Caco-2 (cell line): ENCODE data around the gene CACNA1A. TPM values are rescaled to one million over a fixed set of nuclear protein-coding genes. Genes with fewer than 3 reads are reported as not detected.

Experiments used
- BruUV-seq: library from RNA; stranded (reverse); fragments of 400-500 nt; replicated peaks from 2 replicates; lab custom pipeline; 2021; lab: Mats Ljungman, UMichigan
- CTCF ChIA-PET: fragments of 300-600 bp; sonication (Branson Sonifier 250); formaldehyde crosslinking; loops from one replicate; lab custom pipeline; 2022; ENCODE audit warnings: antibody characterized with exemption; lab: Charles Lee
- POLR2A ChIA-PET: fragments of 300-600 bp; sonication (Branson Sonifier 250); formaldehyde crosslinking; loops from one replicate; lab custom pipeline; 2022; ENCODE audit warnings: antibody characterized with exemption; lab: Charles Lee
- DNase-seq, 2 experiments: peaks; one replicate each; pipeline versions ENCODE4 v3.0.0 to v3.0.0-alpha.2; 2020 to 2022
- H3K27me3 ChIP-seq: replicated peaks from 2 replicates; pipeline ENCODE4 v1.6.0; 2011; ENCODE audit warnings: low read length; ENCODE audit not compliant: control insufficient read depth, insufficient read depth
- H3K36me3 ChIP-seq: 2 replicates; pipeline ENCODE4 v1.5.1; 2011; ENCODE audit warnings: low read length; ENCODE audit not compliant: control insufficient read depth, insufficient read depth
- H3K4me1 ChIP-seq: fragments of 250-450 bp; sonication (Bioruptor Pico); 2 replicates; pipeline ENCODE4 v1.5.1; 2020; ENCODE audit warnings: mild to moderate bottlenecking
- H3K4me3 ChIP-seq: 2 replicates; pipeline ENCODE4 v1.5.1; 2011; ENCODE audit warnings: low read depth, mild to moderate bottlenecking, control low read depth, low read length
- H3K9me3 ChIP-seq: fragments of 250-450 bp; sonication (Bioruptor Pico); 2 replicates; pipeline ENCODE4 v1.5.1; 2020; ENCODE audit warnings: mild to moderate bottlenecking, moderate library complexity
- H3K27ac Mint-ChIP-seq: one replicate; pipeline ENCODE4 v1.8.0; 2022; ENCODE audit warnings: mixed read lengths; ENCODE audit not compliant: unreplicated experiment
- H3K27me3 Mint-ChIP-seq: one replicate; pipeline ENCODE4 v1.8.0; 2022; ENCODE audit warnings: mixed read lengths; ENCODE audit not compliant: insufficient read depth, unreplicated experiment
- H3K36me3 Mint-ChIP-seq: one replicate; pipeline ENCODE4 v1.8.0; 2022; ENCODE audit warnings: mild to moderate bottlenecking, mixed read lengths; ENCODE audit not compliant: insufficient read depth, unreplicated experiment
- H3K4me1 Mint-ChIP-seq: one replicate; pipeline ENCODE4 v1.8.0; 2022; ENCODE audit warnings: low read depth, mixed read lengths; ENCODE audit not compliant: unreplicated experiment
- H3K4me3 Mint-ChIP-seq: one replicate; pipeline ENCODE4 v1.8.0; 2022; ENCODE audit warnings: mild to moderate bottlenecking, moderate library complexity, mixed read lengths; ENCODE audit not compliant: unreplicated experiment
- H3K9me3 Mint-ChIP-seq: one replicate; pipeline ENCODE4 v1.8.0; 2022; ENCODE audit warnings: mixed read lengths; ENCODE audit not compliant: unreplicated experiment
- CTCF ChIP-seq, 2 experiments: fragments of 200-600 bp in 1 of 2; IDR thresholded peaks; 1 replicate in 1 of 2; 2 replicates in 1 of 2; pipeline versions ENCODE4 v1.5.1 to v1.8.0; 2011 to 2022; ENCODE audit warnings: antibody characterized with exemption in 1 of 2, control low read depth in 1 of 2, inconsistent platforms in 1 of 2, low read depth in 1 of 2, low read length in 1 of 2, mild to moderate bottlenecking in 1 of 2, moderate library complexity in 1 of 2; ENCODE audit not compliant: insufficient read depth in 1 of 2, severe bottlenecking in 1 of 2, unreplicated experiment in 1 of 2
- intact Hi-C: fragments of 100-400 bp; cut with micrococcal nuclease; formaldehyde crosslinking; loops from one replicate; pipeline ENCODE4 v1.10.0; 2022; ENCODE audit not compliant: unreplicated experiment
- total RNA-seq: library from RNA; stranded (reverse); gene quantifications from 2 replicates; pipeline ENCODE4 v1.2.3, GENCODE V29; 2022

The CACNA1A gene
- total RNA-seq, 1 experiment from 2014 or later: not detected

- TF ChIP-seq CTCF (IDR thresholded peaks at IDR 0.05; ENCODE audit: insufficient read depth in 1 of 2, low read depth in 1 of 2, low read length in 1 of 2, severe bottlenecking in 1 of 2, unreplicated experiment in 1 of 2): no peak
- no peaks in the 10 kb centered on the region for H3K9me3 ChIP-seq
- Mint-ChIP-seq H3K36me3 (no peaks in the 10 kb centered on the region), H3K4me3 (no peak overlapping the region), H3K4me1 (no peaks in the 10 kb centered on the region), H3K9me3 (no peaks in the 10 kb centered on the region), H3K27ac (no peak overlapping the region), H3K27me3 (peaks cover 9% of the 10 kb centered on the region)
- intact Hi-C loops: no loop called here
- H3K4me3 ChIP-seq: no peak overlapping the region
- no peaks in the 10 kb centered on the region for H3K4me1 ChIP-seq
- POLR2A ChIA-PET: no interaction called here
- no TSS peak for BruUV-seq
- no peaks in the 10 kb centered on the region for H3K36me3 ChIP-seq
- CTCF ChIA-PET: no interaction called here
- DNase-seq: no peak
- no peaks in the 10 kb centered on the region for H3K27me3 ChIP-seq
These were observed 236.9 kb downstream of the CACNA1A start for GRCh38 chr19:13269348-13269747.

GRCh38 chr19:13267889-13268288 is 238.4 kb downstream of the CACNA1A start:
- POLR2A ChIA-PET: no interaction called here
- H3K4me1 ChIP-seq: no peaks in the 10 kb centered on the region
- no peaks in the 10 kb centered on the region for H3K9me3 Mint-ChIP-seq
- intact Hi-C loops: no loop called here
- no TSS peak for BruUV-seq
- no peaks in the 10 kb centered on the region for H3K36me3 ChIP-seq
- no peak overlapping the region for H3K4me3 ChIP-seq
- H3K27me3 Mint-ChIP-seq: peaks cover 12% of the 10 kb centered on the region
- H3K9me3 ChIP-seq: no peaks in the 10 kb centered on the region
- DNase-seq: no peak
- no peaks in the 10 kb centered on the region for H3K36me3 Mint-ChIP-seq
- CTCF ChIA-PET: interaction anchor here (1.0 kb wide), 1 partner anchor 9 kb away, joined by 3 read pairs; no protein-coding TSS in a partner anchor
- no peak for TF ChIP-seq CTCF (IDR thresholded peaks at IDR 0.05; ENCODE audit: insufficient read depth in 1 of 2, low read depth in 1 of 2, low read length in 1 of 2, severe bottlenecking in 1 of 2, unreplicated experiment in 1 of 2)
- H3K4me1 Mint-ChIP-seq: no peaks in the 10 kb centered on the region
- H3K27me3 ChIP-seq: no peaks in the 10 kb centered on the region
- no peak overlapping the region for H3K27ac Mint-ChIP-seq
- no peak overlapping the region for H3K4me3 Mint-ChIP-seq

GRCh38 chr19:13267131-13267530 is 239.1 kb downstream of the CACNA1A start:
- no peak for DNase-seq
- Histone ChIP-seq H3K4me1 (no peaks in the 10 kb centered on the region), H3K27me3 (no peaks in the 10 kb centered on the region), H3K4me3 (no peak overlapping the region), H3K36me3 (no peaks in the 10 kb centered on the region), H3K9me3 (no peaks in the 10 kb centered on the region)
- intact Hi-C loops: no loop called here
- Mint-ChIP-seq H3K4me3 (no peak overlapping the region), H3K27me3 (peaks cover 12% of the 10 kb centered on the region), H3K4me1 (no peaks in the 10 kb centered on the region), H3K27ac (no peak overlapping the region), H3K36me3 (no peaks in the 10 kb centered on the region), H3K9me3 (no peaks in the 10 kb centered on the region)
- TF ChIP-seq CTCF (IDR thresholded peaks at IDR 0.05; ENCODE audit: insufficient read depth in 1 of 2, low read depth in 1 of 2, low read length in 1 of 2, severe bottlenecking in 1 of 2, unreplicated experiment in 1 of 2): no peak
- ChIA-PET CTCF (interaction anchor here (0.6 kb wide), 1 partner anchor 19 kb away, joined by 5 read pairs; no protein-coding TSS in a partner anchor), POLR2A (no interaction called here)
- no TSS peak for BruUV-seq
